Measurements from ENCODE around the gene ASIC3.
A peak's percentile ranks its signal among the peaks of the same experiment; 100 is the strongest.

Gene ASIC3

GRCh38 chr7:151051108-151051507, 2.8 kb downstream of the ASIC3 start:
- Histone ChIP-seq H3K9me3 (no peaks in the 10 kb centered on the region), H3K4me3 (no peak overlapping the region), H3K27ac (no peak overlapping the region), H3K27me3 (peaks cover 0 to 20% of the 10 kb centered on the region in 2 donors), H3K36me3 (peaks cover 0 to 14% (median 0%) of the 10 kb centered on the region in 3 donors), H3K4me1 (peaks cover 0 to 16% (median 8%) of the 10 kb centered on the region in 4 donors)
- intact Hi-C loops (cut with DNase I; ENCODE audit: low total_unique reads) = no loop called here
- no peak for DNase-seq
- no peak for TF ChIP-seq CTCF (IDR thresholded peaks at IDR 0.05)

GRCh38 chr7:151053096-151053495, 4.8 kb downstream of the ASIC3 start:
- no peak for DNase-seq

GRCh38 chr7:151053751-151054150, 5.4 kb downstream of the ASIC3 start:
- H3K4me3 ChIP-seq = no peak overlapping the region
- no peak for TF ChIP-seq CTCF (IDR thresholded peaks at IDR 0.05)
- no peaks in the 10 kb centered on the region for H3K9me3 ChIP-seq
- no peak overlapping the region for H3K27ac ChIP-seq
- H3K27me3 ChIP-seq = peaks cover 0 to 20% of the 10 kb centered on the region in 2 donors
- no peak for DNase-seq
- peaks cover 0 to 12% (median 0%) of the 10 kb centered on the region in 3 donors for H3K36me3 ChIP-seq
- H3K4me1 ChIP-seq = peaks cover 0 to 26% (median 19%) of the 10 kb centered on the region in 4 donors
- intact Hi-C loops (cut with DNase I; ENCODE audit: low total_unique reads) = no loop called here

More at GRCh38 chr7:151053096-151053495, 4.8 kb downstream of the ASIC3 start:
- H3K4me3 ChIP-seq = no peak overlapping the region
- H3K9me3 ChIP-seq = no peaks in the 10 kb centered on the region
- peaks cover 0 to 12% (median 0%) of the 10 kb centered on the region in 3 donors for H3K36me3 ChIP-seq
- H3K27me3 ChIP-seq = peaks cover 0 to 20% of the 10 kb centered on the region in 2 donors
- TF ChIP-seq CTCF (IDR thresholded peaks at IDR 0.05) = no peak
- intact Hi-C loops (cut with DNase I; ENCODE audit: low total_unique reads) = no loop called here
- H3K27ac ChIP-seq = no peak overlapping the region
- H3K4me1 ChIP-seq = peaks cover 0 to 21% (median 15%) of the 10 kb centered on the region in 4 donors

GRCh38 chr7:151056283-151056665, 7.9 kb downstream of the ASIC3 start:
- H3K4me3 ChIP-seq = no peak overlapping the region
- no peaks in the 10 kb centered on the region for H3K9me3 ChIP-seq
- peaks cover 0 to 12% (median 0%) of the 10 kb centered on the region in 3 donors for H3K36me3 ChIP-seq
- intact Hi-C loops (cut with DNase I; ENCODE audit: low total_unique reads) = no loop called here
- H3K27ac ChIP-seq = no peak overlapping the region
- no peak for DNase-seq
- no peaks in the 10 kb centered on the region for H3K27me3 ChIP-seq
- peaks cover 0 to 35% (median 31%) of the 10 kb centered on the region in 4 donors for H3K4me1 ChIP-seq
- no peak for TF ChIP-seq CTCF (IDR thresholded peaks at IDR 0.05)

GRCh38 chr7:151056666-151057505, 8.6 kb downstream of the ASIC3 start:
- H3K27me3 ChIP-seq = no peaks in the 10 kb centered on the region
- no peak for TF ChIP-seq CTCF (IDR thresholded peaks at IDR 0.05)
- H3K36me3 ChIP-seq = peaks cover 0 to 12% (median 0%) of the 10 kb centered on the region in 3 donors
- intact Hi-C loops (cut with DNase I; ENCODE audit: low total_unique reads) = no loop called here
- H3K27ac ChIP-seq = peak overlapping the region in 1 of 2 donors; percentile 91
- H3K4me3 ChIP-seq = peak overlapping the region; percentile 65 to 81
- H3K9me3 ChIP-seq = no peaks in the 10 kb centered on the region
- H3K4me1 ChIP-seq = peaks cover 0 to 41% (median 35%) of the 10 kb centered on the region in 4 donors
- no peak for DNase-seq
